SU-DHL-6 (cell line): Measurements from ENCODE around the gene PFDN1.

Source experiments
- EZH2phosphoT487 ChIP-seq: fragments of 200-600 bp; sonication (generic), shearing (Covaris generic); conservative IDR thresholded peaks from 2 replicates; pipeline ENCODE4 v1.6.1; 2018; ENCODE audit warnings: mild to moderate bottlenecking, antibody characterized with exemption, low read length, moderate library complexity, mixed read lengths
- TF ChIP-seq, protein P1 (sequence below): fragments of 200-600 bp; sonication (generic); IDR thresholded peaks from one replicate; pipeline ENCODE4 v1.5.1; 2017; ENCODE audit warnings: antibody characterized with exemption, mild to moderate bottlenecking, low read length, moderate library complexity; ENCODE audit not compliant: insufficient read depth, poor library complexity, severe bottlenecking

DNA sequence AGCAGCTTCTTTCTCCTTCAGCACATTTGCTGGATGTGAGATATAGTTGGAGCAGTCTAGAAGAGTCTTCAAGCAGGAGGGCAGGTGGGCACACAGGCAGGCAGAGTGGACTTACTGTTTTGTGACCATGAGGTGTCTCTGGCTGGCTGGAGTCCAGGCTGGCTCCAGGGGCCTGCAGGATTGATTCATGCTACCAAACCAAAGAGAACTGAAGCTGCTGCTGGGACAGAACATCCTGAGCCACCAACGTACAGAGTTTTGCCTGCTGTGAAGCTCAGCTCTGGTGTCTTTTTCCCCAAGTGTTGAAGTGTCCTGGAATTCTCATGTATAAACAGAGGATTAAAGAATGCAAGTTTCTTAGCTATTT lies 82.2 kb downstream of the PFDN1 start:
- TF ChIP-seq, protein P1, sequence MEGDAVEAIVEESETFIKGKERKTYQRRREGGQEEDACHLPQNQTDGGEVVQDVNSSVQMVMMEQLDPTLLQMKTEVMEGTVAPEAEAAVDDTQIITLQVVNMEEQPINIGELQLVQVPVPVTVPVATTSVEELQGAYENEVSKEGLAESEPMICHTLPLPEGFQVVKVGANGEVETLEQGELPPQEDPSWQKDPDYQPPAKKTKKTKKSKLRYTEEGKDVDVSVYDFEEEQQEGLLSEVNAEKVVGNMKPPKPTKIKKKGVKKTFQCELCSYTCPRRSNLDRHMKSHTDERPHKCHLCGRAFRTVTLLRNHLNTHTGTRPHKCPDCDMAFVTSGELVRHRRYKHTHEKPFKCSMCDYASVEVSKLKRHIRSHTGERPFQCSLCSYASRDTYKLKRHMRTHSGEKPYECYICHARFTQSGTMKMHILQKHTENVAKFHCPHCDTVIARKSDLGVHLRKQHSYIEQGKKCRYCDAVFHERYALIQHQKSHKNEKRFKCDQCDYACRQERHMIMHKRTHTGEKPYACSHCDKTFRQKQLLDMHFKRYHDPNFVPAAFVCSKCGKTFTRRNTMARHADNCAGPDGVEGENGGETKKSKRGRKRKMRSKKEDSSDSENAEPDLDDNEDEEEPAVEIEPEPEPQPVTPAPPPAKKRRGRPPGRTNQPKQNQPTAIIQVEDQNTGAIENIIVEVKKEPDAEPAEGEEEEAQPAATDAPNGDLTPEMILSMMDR, result no peak
- no peak for TF ChIP-seq EZH2phosphoT487
